Measurements from ENCODE around the gene TPK1. TPM values are rescaled to one million over a fixed set of nuclear protein-coding genes. Genes with fewer than 3 reads are reported as not detected.

The TPK1 gene
- total RNA-seq, 4 donors from 2014 or later: 8.0 to 15.6 (median 11.1) TPM

DNA sequence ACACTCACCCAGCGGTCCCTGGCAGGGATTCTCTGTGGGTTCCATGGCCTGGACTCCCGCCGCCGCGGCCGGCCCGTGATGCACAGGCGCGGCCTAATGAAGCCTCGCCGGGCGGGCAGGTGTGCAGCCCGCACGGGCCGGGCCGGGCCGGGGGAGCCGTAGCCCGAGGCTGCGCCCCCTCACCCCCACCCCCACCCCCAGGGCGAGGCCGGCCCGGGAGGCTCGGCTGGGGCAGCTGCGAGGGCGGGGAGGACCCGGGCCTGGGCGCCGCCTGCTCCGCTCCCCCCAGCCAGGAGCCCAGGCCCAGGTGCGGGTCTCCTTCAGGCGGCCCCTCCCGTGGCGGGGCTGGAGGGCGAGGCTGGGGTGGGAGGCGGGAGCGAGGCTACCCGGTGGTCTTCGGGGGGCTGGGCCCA lies 432.2 kb downstream of the TPK1 start, which contains the start of gene NOBOX:
Gene NOBOX, minus strand, starts transcription at position 45 of the 413 bp plus-strand sequence.
- TF ChIP-seq, protein P1, sequence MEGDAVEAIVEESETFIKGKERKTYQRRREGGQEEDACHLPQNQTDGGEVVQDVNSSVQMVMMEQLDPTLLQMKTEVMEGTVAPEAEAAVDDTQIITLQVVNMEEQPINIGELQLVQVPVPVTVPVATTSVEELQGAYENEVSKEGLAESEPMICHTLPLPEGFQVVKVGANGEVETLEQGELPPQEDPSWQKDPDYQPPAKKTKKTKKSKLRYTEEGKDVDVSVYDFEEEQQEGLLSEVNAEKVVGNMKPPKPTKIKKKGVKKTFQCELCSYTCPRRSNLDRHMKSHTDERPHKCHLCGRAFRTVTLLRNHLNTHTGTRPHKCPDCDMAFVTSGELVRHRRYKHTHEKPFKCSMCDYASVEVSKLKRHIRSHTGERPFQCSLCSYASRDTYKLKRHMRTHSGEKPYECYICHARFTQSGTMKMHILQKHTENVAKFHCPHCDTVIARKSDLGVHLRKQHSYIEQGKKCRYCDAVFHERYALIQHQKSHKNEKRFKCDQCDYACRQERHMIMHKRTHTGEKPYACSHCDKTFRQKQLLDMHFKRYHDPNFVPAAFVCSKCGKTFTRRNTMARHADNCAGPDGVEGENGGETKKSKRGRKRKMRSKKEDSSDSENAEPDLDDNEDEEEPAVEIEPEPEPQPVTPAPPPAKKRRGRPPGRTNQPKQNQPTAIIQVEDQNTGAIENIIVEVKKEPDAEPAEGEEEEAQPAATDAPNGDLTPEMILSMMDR (IDR thresholded peaks at IDR 0.05; ENCODE audit: low read depth): no peak

DNA sequence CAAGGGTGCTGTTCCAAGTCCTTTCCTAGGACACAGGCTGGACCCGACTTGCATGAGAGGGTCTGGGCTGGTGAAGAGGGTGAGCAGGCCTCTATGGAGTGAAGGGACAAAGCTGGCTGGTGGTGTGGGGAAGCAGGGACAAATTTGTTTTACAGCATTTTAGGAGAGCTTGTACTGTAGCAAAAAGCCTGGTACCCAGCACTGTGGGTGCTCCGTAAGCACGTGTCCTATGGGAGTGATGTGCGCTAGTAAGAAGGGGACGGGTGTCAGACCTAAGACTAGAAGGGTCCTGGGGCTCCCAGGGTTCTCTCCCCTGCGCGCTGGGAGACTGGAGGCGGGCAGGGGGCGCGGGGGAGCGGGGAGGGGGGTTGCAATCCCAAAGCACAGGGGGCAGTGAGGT lies 432.8 kb downstream of the TPK1 start:
- TF ChIP-seq, protein P1 (IDR thresholded peaks at IDR 0.05; ENCODE audit: low read depth): no peak

Small RNA genes lying within 50 kb of the gene (small RNA-seq; reads per million reads assigned to genes)
- not detected for gene RNU6ATAC40P
